K562 (cell line): Measurements from ENCODE around the gene TRPV6. TPM values are rescaled to one million over a fixed set of nuclear protein-coding genes. Genes with fewer than 3 reads are reported as not detected.

Experiments used
- REST ChIP-seq, 2 experiments: fragments of 450-650 bp; formaldehyde crosslinking in 1 of 2; IDR thresholded peaks; 2 replicates each; pipeline versions ENCODE4 v1.4.0 to v1.6.1; 2014 to 2020; ENCODE audit warnings: mild to moderate bottlenecking in 2 of 2, borderline replicate concordance in 1 of 2, low read depth in 1 of 2
- SPI1 ChIP-seq: IDR thresholded peaks from 2 replicates; pipeline ENCODE4 v1.6.1; 2011; ENCODE audit warnings: low read depth, low read length, control low read depth, borderline replicate concordance
- ZFP36 ChIP-seq: fragments of 150-350 bp; IDR thresholded peaks from 2 replicates; pipeline ENCODE4 v1.6.1; 2018; ENCODE audit warnings: low read length, low read depth; ENCODE audit not compliant: partially characterized antibody
- polyA plus RNA-seq, 8 experiments: library from polyadenylated mRNA; depleted of rRNA in 4 of 8; stranded (reverse) in 5 of 8; unstranded in 3 of 8; fragments of >200 nt; fragmentation: Nextera tagmentation in 2 of 8; fragmentation: Illumina TruSeq in 1 of 8; extraction: Ambion mirVana in 2 of 8; extraction: Trizol in 1 of 8; gene quantifications; 2 replicates each; pipeline versions ENCODE4 v1.2.1 to v1.2.3, GENCODE V29; 2011 to 2014; ENCODE audit warnings: inconsistent platforms in 1 of 8, missing spikeins in 1 of 8
- total RNA-seq, 7 experiments: library from RNA; depleted of rRNA in 6 of 7; stranded (reverse); fragments of >200 nt in 6 of 7; fragmentation: Illumina TruSeq in 2 of 7; extraction: Trizol in 2 of 7; gene quantifications; 2 replicates each; pipeline versions ENCODE4 v1.2.1 to v1.2.3, GENCODE V29; 2011 to 2021; ENCODE audit warnings: low replicate concordance in 1 of 7
- TF ChIP-seq, protein P1 (sequence below): fragments of 200-400 bp; formaldehyde crosslinking; IDR thresholded peaks from 2 replicates; pipeline ENCODE4 v1.6.1; 2017; ENCODE audit warnings: mild to moderate bottlenecking, low read depth, low read length, moderate library complexity

The TRPV6 gene
- total and polyA plus RNA-seq, 9 of the 15 experiments (the other 6 are each of a cell fraction or from before 2014, with no cell fraction given): 0.04 to 0.36 (median 0.11) TPM

GRCh38 chr7:142872106-142872675, 13.4 kb downstream of the TRPV6 start (continued):
- TF ChIP-seq REST (IDR thresholded peaks at IDR 0.05; ENCODE audit: borderline replicate concordance) (no peak), REST (CRISPR knock-in tag; IDR thresholded peaks at IDR 0.05; ENCODE audit: low read depth) (no peak), ZFP36 (no peak), SPI1 (0 out of 2 replicates have a peak, but pooled peaks have one; percentile 11)
- TF ChIP-seq, protein P1, sequence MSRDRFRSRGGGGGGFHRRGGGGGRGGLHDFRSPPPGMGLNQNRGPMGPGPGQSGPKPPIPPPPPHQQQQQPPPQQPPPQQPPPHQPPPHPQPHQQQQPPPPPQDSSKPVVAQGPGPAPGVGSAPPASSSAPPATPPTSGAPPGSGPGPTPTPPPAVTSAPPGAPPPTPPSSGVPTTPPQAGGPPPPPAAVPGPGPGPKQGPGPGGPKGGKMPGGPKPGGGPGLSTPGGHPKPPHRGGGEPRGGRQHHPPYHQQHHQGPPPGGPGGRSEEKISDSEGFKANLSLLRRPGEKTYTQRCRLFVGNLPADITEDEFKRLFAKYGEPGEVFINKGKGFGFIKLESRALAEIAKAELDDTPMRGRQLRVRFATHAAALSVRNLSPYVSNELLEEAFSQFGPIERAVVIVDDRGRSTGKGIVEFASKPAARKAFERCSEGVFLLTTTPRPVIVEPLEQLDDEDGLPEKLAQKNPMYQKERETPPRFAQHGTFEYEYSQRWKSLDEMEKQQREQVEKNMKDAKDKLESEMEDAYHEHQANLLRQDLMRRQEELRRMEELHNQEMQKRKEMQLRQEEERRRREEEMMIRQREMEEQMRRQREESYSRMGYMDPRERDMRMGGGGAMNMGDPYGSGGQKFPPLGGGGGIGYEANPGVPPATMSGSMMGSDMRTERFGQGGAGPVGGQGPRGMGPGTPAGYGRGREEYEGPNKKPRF: no peak
